Activated T-cell treated with anti-CD3 and anti-CD28 coated beads, Interleukin-2, amount 50 U/mL, for 24 hours (primary cell): ENCODE results near the gene TRRAP.

Experiments used
- DNase-seq: peaks from one replicate; pipeline ENCODE4 v3.0.0-alpha.2; 2020
- H3K27ac Mint-ChIP-seq: 2 replicates; pipeline ENCODE4 v1.8.0; 2020; ENCODE audit warnings: mild to moderate bottlenecking, mixed read lengths
- H3K27me3 Mint-ChIP-seq: 2 replicates; pipeline ENCODE4 v1.8.0; 2020; ENCODE audit warnings: mixed read lengths
- H3K36me3 Mint-ChIP-seq: 2 replicates; pipeline ENCODE4 v1.8.0; 2020; ENCODE audit warnings: low read depth, mixed read lengths
- H3K4me1 Mint-ChIP-seq: 2 replicates; pipeline ENCODE4 v1.8.0; 2020; ENCODE audit warnings: low read depth, mixed read lengths
- H3K4me3 Mint-ChIP-seq: 2 replicates; pipeline ENCODE4 v1.8.0; 2020; ENCODE audit warnings: mild to moderate bottlenecking, moderate library complexity, mixed read lengths
- H3K9me3 Mint-ChIP-seq: 2 replicates; pipeline ENCODE4 v1.8.0; 2020; ENCODE audit warnings: mixed read lengths

TRRAP gene

DNA sequence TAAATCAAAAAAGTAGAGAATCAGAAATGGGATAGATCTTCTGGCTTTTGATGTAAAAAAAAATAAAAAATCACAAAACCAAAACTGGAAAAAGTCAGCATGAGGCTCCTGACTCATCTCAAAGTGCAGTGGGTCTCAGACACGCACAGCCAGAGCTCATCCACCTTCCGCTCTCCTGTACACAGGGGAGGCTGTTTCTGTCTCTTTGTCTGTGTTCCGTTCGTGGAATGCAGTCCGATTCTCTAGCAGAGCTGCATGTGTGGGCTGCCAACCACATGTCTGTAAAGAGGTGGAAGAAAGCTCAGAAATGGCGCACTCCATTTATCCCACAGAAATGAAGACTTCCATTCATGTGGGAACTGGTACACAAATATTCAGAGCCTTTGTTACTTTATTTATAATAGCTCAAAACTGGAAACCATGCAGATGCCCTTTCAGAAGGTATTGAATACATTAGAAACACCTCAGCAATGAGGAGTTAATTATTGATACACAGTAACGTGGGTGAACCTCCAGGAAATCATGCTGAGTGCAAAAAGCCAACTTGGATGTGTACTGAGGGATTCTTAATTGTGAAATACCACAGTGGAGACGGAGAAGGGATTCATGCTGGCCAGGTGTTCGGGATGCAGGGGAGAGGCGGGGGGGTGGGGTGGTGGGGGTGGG lies 123.3 kb downstream of the TRRAP start:
- peaks cover 16% of the 10 kb centered on the region for H3K4me1 Mint-ChIP-seq
- H3K4me3 Mint-ChIP-seq = peak overlapping the region; percentile 18
- H3K9me3 Mint-ChIP-seq = no peaks in the 10 kb centered on the region
- no peaks in the 10 kb centered on the region for H3K27me3 Mint-ChIP-seq
- H3K27ac Mint-ChIP-seq = peak overlapping the region; percentile 89
- peaks cover 88% of the 10 kb centered on the region for H3K36me3 Mint-ChIP-seq
- DNase-seq = no peak

DNA sequence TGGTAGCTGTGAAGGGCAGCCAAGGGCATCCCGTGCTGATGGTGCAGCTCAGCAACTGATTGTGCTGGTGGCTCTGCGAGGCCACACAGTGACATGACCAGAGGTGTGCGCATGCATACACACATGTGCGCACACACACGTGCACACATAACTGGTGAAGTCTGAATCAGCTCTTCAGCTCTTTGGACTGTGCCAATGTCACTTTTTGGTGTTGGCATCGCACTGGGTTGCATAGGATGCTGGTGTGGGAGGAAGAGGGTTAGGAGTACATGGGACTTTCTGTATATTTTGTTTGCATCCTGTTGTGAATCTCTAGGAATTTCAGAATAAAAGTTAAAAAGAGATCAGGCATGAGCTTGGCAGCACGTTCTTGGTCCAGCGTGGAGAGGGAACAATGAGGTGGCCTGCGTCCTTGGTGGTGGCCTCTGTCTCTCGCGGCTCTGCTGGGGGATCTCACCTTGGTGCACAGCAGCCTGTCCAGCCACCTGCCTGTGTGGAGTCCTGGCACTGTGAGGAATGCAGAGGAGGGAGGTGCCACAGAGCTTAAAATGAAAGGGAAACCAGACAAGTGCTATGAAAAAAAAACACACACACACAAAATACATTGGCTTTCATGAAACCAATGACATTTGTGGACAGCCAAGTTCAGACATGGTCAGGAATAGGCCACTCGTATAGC lies 124.0 kb downstream of the TRRAP start:
- Mint-ChIP-seq H3K4me1 (peaks cover 16% of the 10 kb centered on the region), H3K27me3 (no peaks in the 10 kb centered on the region), H3K36me3 (peaks cover 92% of the 10 kb centered on the region), H3K27ac (peak overlapping the region; percentile 61), H3K9me3 (no peaks in the 10 kb centered on the region), H3K4me3 (no peak overlapping the region)
- no peak for DNase-seq

DNA sequence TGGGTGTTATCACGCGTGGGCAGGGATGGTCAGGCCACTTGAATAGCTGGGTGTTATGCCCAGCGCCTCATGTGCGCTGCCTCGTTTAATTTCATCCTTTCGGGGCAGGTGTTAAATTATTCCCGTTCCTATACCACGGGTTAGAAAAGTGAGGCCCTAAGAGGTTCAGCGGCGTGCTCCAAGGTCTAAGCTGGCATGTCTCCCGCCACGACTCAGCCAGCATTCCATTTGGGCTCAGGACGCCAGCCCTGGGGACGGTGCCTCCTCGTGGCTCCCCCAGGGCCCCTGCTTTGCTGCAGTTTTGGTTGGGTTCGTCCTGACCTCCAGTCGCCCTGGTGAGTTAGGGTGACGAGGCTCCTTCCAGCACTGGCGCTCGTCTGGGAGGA lies 124.5 kb downstream of the TRRAP start:
- no peak for DNase-seq
- H3K4me3 Mint-ChIP-seq = no peak overlapping the region
- peaks cover 15% of the 10 kb centered on the region for H3K4me1 Mint-ChIP-seq
- no peaks in the 10 kb centered on the region for H3K27me3 Mint-ChIP-seq
- peaks cover 92% of the 10 kb centered on the region for H3K36me3 Mint-ChIP-seq
- no peaks in the 10 kb centered on the region for H3K9me3 Mint-ChIP-seq
- no peak overlapping the region for H3K27ac Mint-ChIP-seq

- no peaks in the 10 kb centered on the region for H3K9me3 Mint-ChIP-seq
- no peak overlapping the region for H3K4me3 Mint-ChIP-seq
- H3K36me3 Mint-ChIP-seq = peaks cover 96% of the 10 kb centered on the region
- peaks cover 15% of the 10 kb centered on the region for H3K4me1 Mint-ChIP-seq
- no peaks in the 10 kb centered on the region for H3K27me3 Mint-ChIP-seq
- peak overlapping the region; percentile 41 for H3K27ac Mint-ChIP-seq
- DNase-seq = no peak
Observed at GRCh38 chr7:99003419-99003818, 125.1 kb downstream of the TRRAP start.

GRCh38 chr7:99004216-99004615 lies 125.9 kb downstream of the TRRAP start:
- no peaks in the 10 kb centered on the region for H3K9me3 Mint-ChIP-seq
- no peak overlapping the region for H3K4me3 Mint-ChIP-seq
- DNase-seq = no peak
- H3K27ac Mint-ChIP-seq = no peak overlapping the region
- no peaks in the 10 kb centered on the region for H3K27me3 Mint-ChIP-seq
- H3K4me1 Mint-ChIP-seq = peaks cover 15% of the 10 kb centered on the region
- peaks cover 96% of the 10 kb centered on the region for H3K36me3 Mint-ChIP-seq

GRCh38 chr7:99004781-99005500 lies 126.6 kb downstream of the TRRAP start:
- Mint-ChIP-seq H3K9me3 (no peaks in the 10 kb centered on the region), H3K4me3 (no peak overlapping the region), H3K27me3 (no peaks in the 10 kb centered on the region), H3K27ac (peak overlapping the region; percentile 53), H3K36me3 (peaks cover 96% of the 10 kb centered on the region), H3K4me1 (peaks cover 15% of the 10 kb centered on the region)
- no peak for DNase-seq

GRCh38 chr7:99005776-99006175 lies 127.4 kb downstream of the TRRAP start:
- Mint-ChIP-seq H3K27me3 (no peaks in the 10 kb centered on the region), H3K4me3 (no peak overlapping the region), H3K4me1 (peaks cover 14% of the 10 kb centered on the region), H3K36me3 (peaks cover 96% of the 10 kb centered on the region), H3K27ac (no peak overlapping the region), H3K9me3 (no peaks in the 10 kb centered on the region)
- no peak for DNase-seq

- H3K4me1 Mint-ChIP-seq = peaks cover 4% of the 10 kb centered on the region
- DNase-seq = no peak
- no peaks in the 10 kb centered on the region for H3K9me3 Mint-ChIP-seq
- H3K27me3 Mint-ChIP-seq = no peaks in the 10 kb centered on the region
- no peak overlapping the region for H3K4me3 Mint-ChIP-seq
- H3K27ac Mint-ChIP-seq = peak overlapping the region; percentile 10
- H3K36me3 Mint-ChIP-seq = peaks cover 96% of the 10 kb centered on the region
Observed at GRCh38 chr7:99006739-99007424, 128.6 kb downstream of the TRRAP start.

GRCh38 chr7:99008181-99008631 lies 129.9 kb downstream of the TRRAP start:
- DNase-seq = no peak
- Mint-ChIP-seq H3K27me3 (no peaks in the 10 kb centered on the region), H3K27ac (no peak overlapping the region), H3K36me3 (peaks cover 95% of the 10 kb centered on the region), H3K4me1 (no peaks in the 10 kb centered on the region), H3K4me3 (no peak overlapping the region), H3K9me3 (no peaks in the 10 kb centered on the region)

GRCh38 chr7:99008921-99009530 lies 130.7 kb downstream of the TRRAP start:
- H3K4me1 Mint-ChIP-seq = no peaks in the 10 kb centered on the region
- H3K9me3 Mint-ChIP-seq = no peaks in the 10 kb centered on the region
- no peak for DNase-seq
- no peak overlapping the region for H3K27ac Mint-ChIP-seq
- no peak overlapping the region for H3K4me3 Mint-ChIP-seq
- no peaks in the 10 kb centered on the region for H3K27me3 Mint-ChIP-seq
- H3K36me3 Mint-ChIP-seq = peaks cover 95% of the 10 kb centered on the region

GRCh38 chr7:99010281-99010680 lies 131.9 kb downstream of the TRRAP start:
- Mint-ChIP-seq H3K4me3 (no peak overlapping the region), H3K27ac (no peak overlapping the region)

DNA sequence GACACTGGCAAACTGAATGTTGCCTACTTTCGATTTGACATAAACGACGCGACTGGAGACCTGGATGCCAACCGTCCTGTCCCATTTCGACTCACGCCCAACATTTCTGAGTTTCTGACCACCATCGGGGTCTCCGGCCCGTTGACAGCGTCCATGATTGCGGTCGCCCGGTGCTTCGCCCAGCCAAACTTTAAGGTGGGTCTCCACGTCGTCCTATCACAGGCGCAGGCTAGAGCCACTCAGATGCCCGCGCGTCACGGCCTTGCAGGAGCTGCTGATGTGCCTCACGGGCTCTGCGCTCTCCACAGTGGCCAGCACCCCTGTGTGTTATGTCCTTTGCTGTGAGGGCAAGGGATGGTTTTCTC lies 133.0 kb downstream of the TRRAP start:
- no peak overlapping the region for H3K4me3 Mint-ChIP-seq
- H3K4me1 Mint-ChIP-seq = peaks cover 2% of the 10 kb centered on the region
- peaks cover 95% of the 10 kb centered on the region for H3K36me3 Mint-ChIP-seq
- no peak overlapping the region for H3K27ac Mint-ChIP-seq
- no peak for DNase-seq
- no peaks in the 10 kb centered on the region for H3K27me3 Mint-ChIP-seq
- H3K9me3 Mint-ChIP-seq = no peaks in the 10 kb centered on the region

More at GRCh38 chr7:99010281-99010680, 131.9 kb downstream of the TRRAP start:
- Mint-ChIP-seq H3K9me3 (no peaks in the 10 kb centered on the region), H3K4me1 (no peaks in the 10 kb centered on the region), H3K36me3 (peaks cover 95% of the 10 kb centered on the region), H3K27me3 (no peaks in the 10 kb centered on the region)
- DNase-seq = no peak

DNA sequence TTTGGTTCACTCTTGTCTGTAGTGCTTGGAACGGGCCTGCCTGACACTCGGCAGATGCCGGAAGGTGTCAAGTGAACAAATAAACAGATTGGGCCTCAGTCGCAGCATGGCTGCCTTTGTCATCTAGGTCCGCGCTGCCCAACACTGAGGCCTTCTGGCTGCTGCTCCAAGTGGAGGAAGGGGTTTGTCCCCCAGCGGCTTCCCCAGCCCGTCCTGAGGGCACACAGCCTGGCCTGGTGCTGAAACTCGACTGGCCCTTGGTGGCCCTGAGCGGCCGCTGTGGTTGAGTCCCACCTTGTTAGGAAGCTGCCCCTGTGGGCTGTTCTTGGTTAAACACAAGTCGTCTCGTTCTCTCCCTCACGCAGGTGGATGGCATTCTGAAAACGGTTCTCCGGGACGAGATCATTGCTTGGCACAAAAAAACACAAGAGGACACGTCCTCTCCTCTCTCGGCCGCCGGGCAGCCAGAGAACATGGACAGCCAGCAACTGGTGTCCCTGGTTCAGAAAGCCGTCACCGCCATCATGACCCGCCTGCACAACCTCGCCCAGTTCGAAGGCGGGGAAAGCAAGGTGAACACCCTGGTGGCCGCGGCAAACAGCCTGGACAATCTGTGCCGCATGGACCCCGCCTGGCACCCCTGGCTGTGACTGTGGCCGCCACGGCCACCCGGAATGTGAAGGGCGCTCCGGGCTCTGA lies 133.5 kb downstream of the TRRAP start:
- H3K4me3 Mint-ChIP-seq = no peak overlapping the region
- peaks cover 4% of the 10 kb centered on the region for H3K4me1 Mint-ChIP-seq
- H3K36me3 Mint-ChIP-seq = peaks cover 95% of the 10 kb centered on the region
- no peaks in the 10 kb centered on the region for H3K9me3 Mint-ChIP-seq
- DNase-seq = no peak
- no peak overlapping the region for H3K27ac Mint-ChIP-seq
- no peaks in the 10 kb centered on the region for H3K27me3 Mint-ChIP-seq

DNA sequence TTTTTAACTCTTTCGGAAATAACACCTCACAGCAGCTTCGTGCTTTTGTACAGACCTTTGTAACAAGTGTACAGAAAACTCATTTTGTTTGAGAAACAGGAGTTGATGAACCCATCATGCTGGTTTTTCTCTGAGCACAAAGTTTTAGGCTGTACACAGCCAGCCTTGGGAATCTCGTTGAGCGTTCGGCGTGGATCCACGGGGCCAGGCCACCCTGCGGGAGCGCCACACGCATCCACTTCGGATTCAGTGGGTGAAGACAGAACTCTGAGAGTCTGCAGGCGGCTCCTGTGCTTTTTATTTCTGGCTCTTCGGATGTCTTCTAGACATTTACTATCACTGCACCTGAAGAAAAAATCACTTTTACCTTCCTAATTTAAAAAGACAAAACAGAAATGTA lies 134.4 kb downstream of the TRRAP start:
- H3K27me3 Mint-ChIP-seq = no peaks in the 10 kb centered on the region
- no peaks in the 10 kb centered on the region for H3K9me3 Mint-ChIP-seq
- no peak for DNase-seq
- no peak overlapping the region for H3K4me3 Mint-ChIP-seq
- H3K36me3 Mint-ChIP-seq = peaks cover 95% of the 10 kb centered on the region
- H3K4me1 Mint-ChIP-seq = peaks cover 4% of the 10 kb centered on the region
- H3K27ac Mint-ChIP-seq = no peak overlapping the region
